Left ventricle myocardium inferior (tissue), 1 donor: ENCODE data around the gene FBXO40. TPM values are rescaled to one million over a fixed set of nuclear protein-coding genes. Genes with fewer than 3 reads are reported as not detected.

ENCODE experiments used
- DNase-seq: peaks from one replicate; pipeline ENCODE4 v3.0.0-alpha.2; 2020
- H3K27ac ChIP-seq: fragments of 200-600 bp; replicated peaks from 2 replicates; pipeline ENCODE4 v1.8.0; 2021
- H3K27me3 ChIP-seq: fragments of 200-600 bp; 2 replicates; pipeline ENCODE4 v1.8.0; 2021; ENCODE audit warnings: low read depth
- H3K36me3 ChIP-seq: fragments of 200-600 bp; 2 replicates; pipeline ENCODE4 v1.8.0; 2021
- H3K4me1 ChIP-seq: fragments of 200-600 bp; 2 replicates; pipeline ENCODE4 v1.8.0; 2021
- H3K4me3 ChIP-seq: fragments of 200-600 bp; 2 replicates; pipeline ENCODE4 v1.8.0; 2021; ENCODE audit warnings: mild to moderate bottlenecking, moderate library complexity
- H3K9me3 ChIP-seq: fragments of 200-600 bp; replicated peaks from 2 replicates; pipeline ENCODE4 v1.8.0; 2021
- CTCF ChIP-seq: fragments of 200-600 bp; IDR thresholded peaks from 2 replicates; pipeline ENCODE4 v1.8.0; 2021; ENCODE audit warnings: antibody characterized with exemption, mild to moderate bottlenecking, borderline replicate concordance
- intact Hi-C: fragments of 100-400 bp; cut with micrococcal nuclease; formaldehyde crosslinking; loops from one replicate; pipeline ENCODE4 v1.11.0; 2022
- total RNA-seq: library from RNA; stranded (reverse); fragmentation: NEBNext Ultra II Directional; extraction: Animal tissue kit (Norgen Biotek cat#: 25700); gene quantifications from one replicate; pipeline ENCODE4 v1.2.1, GENCODE V29; 2021
- donor health status: DM: no; HTN: yes; CAD: no; lungs with severe emphysema.

FBXO40 gene
- total RNA-seq, 1 donor from 2014 or later: 245 TPM

- peaks cover 51% of the 10 kb centered on the region for H3K36me3 ChIP-seq
- H3K27ac ChIP-seq: peak overlapping the region; percentile 65
- no peaks in the 10 kb centered on the region for H3K27me3 ChIP-seq
These were observed 70.1 kb downstream of the FBXO40 start for GRCh38 chr3:121663171-121663847.

GRCh38 chr3:121665488-121665887 is 72.3 kb downstream of the FBXO40 start:
- no peak overlapping the region for H3K4me3 ChIP-seq
- H3K27ac ChIP-seq: no peak overlapping the region
- no peak for DNase-seq
- no peaks in the 10 kb centered on the region for H3K27me3 ChIP-seq
- H3K9me3 ChIP-seq: no peaks in the 10 kb centered on the region
- H3K36me3 ChIP-seq: peaks cover 68% of the 10 kb centered on the region
- peaks cover 20% of the 10 kb centered on the region for H3K4me1 ChIP-seq
- TF ChIP-seq CTCF: no peak
- intact Hi-C loops: no loop called here

More at GRCh38 chr3:121663171-121663847, 70.1 kb downstream of the FBXO40 start:
- no peak for DNase-seq
- H3K4me1 ChIP-seq: peaks cover 41% of the 10 kb centered on the region
- intact Hi-C loops: no loop called here
- no peak overlapping the region for H3K4me3 ChIP-seq
- H3K9me3 ChIP-seq: no peaks in the 10 kb centered on the region
- no peak for TF ChIP-seq CTCF

GRCh38 chr3:121667333-121667732 is 74.2 kb downstream of the FBXO40 start:
- Histone ChIP-seq H3K9me3 (no peaks in the 10 kb centered on the region), H3K27me3 (no peaks in the 10 kb centered on the region), H3K36me3 (peaks cover 84% of the 10 kb centered on the region), H3K4me1 (peaks cover 16% of the 10 kb centered on the region), H3K27ac (peak overlapping the region; percentile 17), H3K4me3 (no peak overlapping the region)
- no peak for TF ChIP-seq CTCF
- intact Hi-C loops: no loop called here
- no peak for DNase-seq

GRCh38 chr3:121670676-121671075 is 77.5 kb downstream of the FBXO40 start:
- H3K27ac ChIP-seq: peak overlapping the region; percentile 31

GRCh38 chr3:121677141-121677540 is 84.0 kb downstream of the FBXO40 start:
- Histone ChIP-seq H3K27ac (no peak overlapping the region), H3K4me1 (no peaks in the 10 kb centered on the region), H3K4me3 (no peak overlapping the region), H3K27me3 (no peaks in the 10 kb centered on the region), H3K9me3 (no peaks in the 10 kb centered on the region), H3K36me3 (peaks cover 95% of the 10 kb centered on the region)
- TF ChIP-seq CTCF: no peak
- DNase-seq: no peak
- intact Hi-C loops: no loop called here

More at GRCh38 chr3:121670676-121671075, 77.5 kb downstream of the FBXO40 start:
- Histone ChIP-seq H3K36me3 (peaks cover 90% of the 10 kb centered on the region), H3K27me3 (no peaks in the 10 kb centered on the region), H3K9me3 (no peaks in the 10 kb centered on the region), H3K4me3 (no peak overlapping the region), H3K4me1 (no peaks in the 10 kb centered on the region)
- DNase-seq: no peak
- TF ChIP-seq CTCF: no peak
- intact Hi-C loops: no loop called here

Other genes starting within 250 kb of the FBXO40 start
- 0.38 TPM for gene POLQ, start 47.4 kb upstream of the FBXO40 start, total RNA-seq
- not detected for gene ARGFX, start 25.4 kb upstream of the FBXO40 start, total RNA-seq
- 8.7 TPM for gene HCLS1, start 67.5 kb downstream of the FBXO40 start, total RNA-seq
- gene GOLGB1, start 156.4 kb downstream of the FBXO40 start, total RNA-seq: 56.1 TPM
- 5.7 TPM for gene IQCB1, start 241.7 kb downstream of the FBXO40 start, total RNA-seq
- gene EAF2, start 241.8 kb downstream of the FBXO40 start, total RNA-seq: 4.1 TPM